ENCODE measurements around the gene DOK4.
A peak's percentile ranks its signal among the peaks of the same experiment; 100 is the strongest.
"Not testable (repeated sequence)": the region's sequence is repeated elsewhere in the genome, so short reads cannot be mapped to it uniquely, and the experiment has no call there.

Gene DOK4

DNA sequence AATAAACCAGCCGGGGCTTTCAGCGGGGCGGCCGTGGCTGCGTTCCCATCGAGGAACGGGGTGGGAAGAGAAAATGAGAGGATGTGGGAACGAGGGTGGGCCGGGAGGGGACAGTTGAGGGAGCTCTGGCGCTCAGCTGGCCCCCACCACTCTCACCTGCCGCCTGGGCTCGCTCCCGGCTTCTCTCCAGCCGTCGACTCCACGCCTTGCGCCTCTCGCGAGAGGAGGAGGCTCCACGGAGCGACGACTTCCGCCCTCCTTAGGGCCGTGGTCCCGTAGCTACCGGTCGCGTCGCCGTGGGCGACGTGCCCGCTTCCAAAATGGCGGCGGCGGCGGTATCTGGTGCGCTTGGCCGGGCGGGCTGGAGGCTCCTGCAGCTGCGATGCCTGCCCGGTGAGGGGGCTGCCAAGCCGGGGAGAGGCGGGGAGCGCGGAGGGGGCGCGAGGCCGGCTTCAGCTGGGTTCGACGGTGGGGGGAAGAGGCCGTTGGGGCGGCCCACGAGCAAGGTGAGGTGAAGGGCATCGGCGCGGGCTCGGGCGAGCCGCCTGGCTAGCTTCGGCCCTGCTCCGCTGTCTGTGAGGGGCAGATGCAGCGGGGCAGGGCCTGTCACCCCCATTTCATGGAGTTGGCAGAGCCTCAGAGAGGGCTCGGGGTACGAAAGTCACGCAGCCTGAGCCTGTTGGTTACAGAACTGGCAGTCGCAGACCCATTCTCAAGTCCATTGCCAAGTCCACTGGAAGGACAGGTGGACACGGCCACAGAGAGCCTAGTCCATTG, 38.9 kb downstream of the DOK4 start, which contains the start of the genes CIAPIN1 and COQ9:
Gene CIAPIN1 (minus strand): TSS at position 200 of the 777 bp plus-strand sequence. CDS start 6,457 bp downstream, outside the sequence.
Gene COQ9 (plus strand): TSS at position 294 of the 777 bp plus-strand sequence. CDS start 27 bp downstream, at position 321.
- peak; percentile 87 to 90 for DNase-seq (ENCODE audit: low read depth in 2 of 2)

DNA sequence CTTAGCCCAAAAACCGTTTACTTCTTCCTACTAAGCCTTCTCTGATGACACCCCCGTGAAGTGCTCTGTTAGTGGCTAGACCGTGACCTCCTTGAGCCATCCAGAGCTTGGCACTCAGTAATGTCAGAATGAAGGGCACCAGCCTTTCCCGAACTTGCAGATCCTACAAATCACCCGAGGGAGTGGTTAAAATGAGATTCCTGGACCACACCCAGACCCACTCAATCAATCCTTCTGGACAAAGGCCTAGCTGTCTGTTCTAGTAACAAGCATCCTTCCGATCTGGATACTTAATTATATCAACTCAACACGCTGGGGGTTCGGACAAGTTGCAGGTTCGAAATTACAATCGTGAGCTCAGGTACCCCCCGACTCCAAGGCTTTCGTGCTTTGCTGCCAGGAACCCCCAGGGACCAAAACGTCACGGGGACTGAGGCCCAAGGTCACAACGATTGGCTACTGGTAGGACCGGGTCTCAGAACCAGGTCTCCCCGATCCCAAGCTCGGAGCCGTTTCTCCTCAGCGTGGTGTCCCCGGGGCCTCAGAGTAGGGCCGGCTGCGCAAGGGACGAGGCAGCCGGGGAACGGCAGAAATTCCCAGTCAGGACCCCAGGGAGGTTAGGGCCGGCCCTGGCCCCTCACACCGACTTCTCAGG, 39.6 kb downstream of the DOK4 start:
- DNase-seq (ENCODE audit: low read depth in 2 of 2) = no peak

DNA sequence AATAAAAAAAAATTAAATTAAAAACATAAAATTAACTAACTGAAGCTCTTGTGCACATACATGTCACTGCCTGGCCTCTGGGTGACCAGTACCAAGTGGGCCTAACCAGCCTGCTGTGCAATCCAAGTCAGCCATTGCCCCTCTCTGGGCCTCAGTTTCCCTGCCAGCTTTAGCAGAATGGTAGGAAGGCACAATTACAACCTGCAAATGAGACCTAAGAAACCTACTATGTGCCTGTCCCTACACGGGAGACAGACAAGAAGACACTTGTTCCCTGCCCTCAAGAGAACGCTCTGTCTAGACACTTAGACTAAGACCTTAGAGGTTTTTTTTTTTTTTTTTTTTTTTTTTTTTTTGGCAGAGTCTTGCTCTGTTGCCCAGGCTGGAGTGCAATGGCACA, 40.8 kb downstream of the DOK4 start:
- no peak for DNase-seq (ENCODE audit: low read depth in 2 of 2)

DNA sequence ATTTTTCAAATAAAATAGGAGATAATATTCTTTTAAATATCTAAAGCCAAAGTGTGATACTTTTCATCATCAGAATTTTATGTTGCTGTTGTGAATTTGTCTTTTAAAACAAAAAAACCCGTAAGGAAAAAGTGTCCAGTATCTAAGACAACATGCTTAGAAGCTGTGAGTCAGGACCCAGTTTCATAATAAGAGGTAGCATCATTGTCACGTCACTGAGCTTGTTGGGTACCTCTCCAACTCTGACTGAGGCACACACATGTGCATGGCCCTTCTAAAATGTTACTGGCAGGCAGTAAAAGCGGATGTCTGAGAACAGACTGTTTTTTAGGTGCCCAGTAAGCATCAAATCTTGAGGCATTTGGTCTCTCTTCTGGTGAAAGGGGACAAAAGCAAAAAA, 41.6 kb downstream of the DOK4 start:
- no peak for DNase-seq (ENCODE audit: low read depth in 2 of 2)

DNA sequence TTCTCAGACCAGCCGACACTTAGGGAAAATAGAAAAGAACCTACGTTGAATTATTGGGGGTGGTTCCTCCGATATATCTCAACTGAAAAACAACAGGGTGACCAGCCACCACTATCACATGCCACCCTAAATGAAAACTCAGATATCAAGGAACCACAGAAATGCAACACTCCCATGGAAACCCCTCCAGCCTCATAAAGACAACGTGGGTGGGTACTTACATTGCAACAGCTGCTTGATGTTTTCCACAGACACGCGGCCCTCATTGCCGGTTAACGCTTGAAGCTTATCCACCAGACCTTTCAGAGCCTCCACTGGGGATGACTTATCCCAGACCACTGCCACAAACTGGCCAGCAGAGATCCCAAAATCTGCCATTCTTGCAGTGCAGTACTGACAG, 45.7 kb downstream of the DOK4 start:
- not testable (repeated sequence) for DNase-seq (ENCODE audit: low read depth in 2 of 2)

DNA sequence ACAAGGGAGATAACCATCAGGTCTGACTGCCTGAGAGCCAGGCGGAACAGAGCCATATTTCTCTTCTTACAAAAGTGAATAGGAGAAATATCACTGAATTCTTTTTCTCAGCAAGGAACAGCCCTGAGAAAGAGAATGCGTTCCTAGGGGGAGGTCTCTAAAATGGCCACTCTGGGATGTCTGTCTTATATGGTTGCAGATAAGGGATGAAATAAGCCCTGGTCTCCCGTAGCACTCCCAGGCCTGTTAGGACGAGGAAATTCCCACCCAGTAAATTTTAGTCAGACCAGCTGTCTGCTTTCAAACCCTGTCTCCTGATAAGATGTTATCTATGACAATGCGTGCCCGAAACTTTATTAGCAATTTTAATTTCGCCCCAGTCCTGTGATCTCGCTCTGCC, 46.3 kb downstream of the DOK4 start:
- DNase-seq (ENCODE audit: low read depth in 2 of 2) = not testable (repeated sequence)

DNA sequence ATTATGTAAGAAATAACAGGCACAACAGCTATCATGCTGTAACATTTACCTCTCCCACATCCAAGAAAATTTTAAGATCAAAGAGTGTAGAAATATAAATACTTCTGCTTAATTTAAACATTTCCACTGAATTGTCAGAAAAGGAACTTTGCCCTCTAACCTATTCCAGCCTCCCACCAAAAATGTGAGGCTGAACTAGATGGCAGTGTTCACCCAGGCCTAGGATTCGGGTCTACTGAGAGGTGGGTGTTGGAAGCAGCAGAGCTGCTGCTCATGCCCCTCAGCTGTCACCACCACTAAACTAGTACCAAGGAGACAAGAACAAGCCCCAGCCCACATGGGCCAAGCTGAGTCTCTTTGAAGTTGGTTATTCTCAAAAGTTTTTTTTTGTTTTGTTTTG, 50.5 kb downstream of the DOK4 start:
- DNase-seq (ENCODE audit: low read depth in 2 of 2) = no peak

DNA sequence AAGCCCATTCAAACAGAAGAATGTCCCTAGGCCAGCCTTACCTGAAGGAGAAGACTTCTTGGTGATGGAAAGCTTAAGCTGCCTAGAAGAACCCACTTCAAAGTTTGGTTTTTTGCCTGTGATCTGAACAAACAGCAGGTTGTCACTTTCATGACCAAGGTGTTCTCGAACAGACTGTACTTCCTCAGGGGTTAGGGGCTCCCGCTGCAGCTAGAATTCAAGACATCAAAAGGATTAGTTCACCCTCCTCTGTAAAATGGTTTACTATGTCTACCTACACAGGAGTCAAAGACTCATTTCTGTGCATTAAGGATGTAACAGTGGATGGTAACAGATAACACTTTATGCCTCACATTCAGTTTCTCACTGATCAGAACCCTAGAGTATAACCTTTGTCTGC, 52.3 kb downstream of the DOK4 start:
- no peak for DNase-seq (ENCODE audit: low read depth in 2 of 2)

DNA sequence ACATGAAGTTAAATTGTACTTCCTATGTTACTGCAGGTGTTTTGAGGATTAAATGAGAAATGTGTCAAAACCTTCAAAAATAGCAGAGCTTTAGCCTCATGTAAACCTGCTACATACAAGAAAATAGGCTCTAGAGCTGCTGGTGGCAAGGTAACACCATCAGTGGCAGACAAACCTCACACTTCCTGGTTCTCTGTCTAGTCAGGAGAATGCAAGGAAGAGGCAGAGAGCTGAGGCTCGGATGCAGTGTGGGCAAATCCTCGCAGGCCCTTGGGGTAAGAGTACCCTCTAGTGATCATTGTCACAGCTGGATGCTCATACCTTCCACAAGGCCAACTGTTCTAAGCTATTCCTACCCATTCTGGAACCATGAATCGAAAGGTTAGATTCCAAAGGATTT, 53.3 kb downstream of the DOK4 start:
- no peak for DNase-seq (ENCODE audit: low read depth in 2 of 2)

DNA sequence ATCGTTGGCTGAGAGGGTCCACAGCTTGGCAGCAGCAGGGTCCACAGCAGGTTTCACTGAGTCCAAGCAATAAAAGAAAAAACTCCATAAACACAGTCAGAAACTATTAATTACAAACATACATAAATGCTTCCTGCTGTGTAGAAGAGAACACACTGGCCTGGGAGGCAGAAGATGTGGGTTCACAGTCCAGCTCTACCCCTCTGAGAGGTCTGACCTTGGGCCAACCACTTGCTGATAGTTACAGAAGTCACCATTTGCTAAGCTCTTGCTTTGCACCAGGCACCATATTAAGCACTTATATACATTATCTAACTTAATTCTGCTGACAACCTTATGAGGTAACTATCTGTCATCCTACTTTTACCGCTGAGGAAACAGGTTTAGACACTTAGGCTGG, 53.8 kb downstream of the DOK4 start:
- DNase-seq (ENCODE audit: low read depth in 2 of 2) = no peak

DNA sequence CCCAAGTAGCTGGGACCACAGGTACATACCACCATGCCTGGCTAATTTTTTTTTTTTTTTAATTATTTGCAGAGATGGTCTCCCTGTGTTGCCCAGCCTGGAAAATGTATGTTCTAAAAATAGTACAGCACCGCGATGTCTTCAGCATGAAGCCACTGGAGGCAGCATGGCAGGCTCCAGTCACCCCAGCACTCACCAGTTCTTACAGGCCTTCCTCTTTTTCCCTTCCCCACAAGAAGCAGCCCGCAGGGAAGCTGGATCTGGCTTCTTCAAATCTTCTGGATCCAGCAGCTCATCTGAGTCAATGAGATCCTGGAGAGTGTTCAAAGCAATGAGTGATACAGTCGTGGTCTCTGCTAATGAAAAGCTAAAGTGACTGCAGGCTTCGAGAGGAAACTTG, 55.3 kb downstream of the DOK4 start:
- DNase-seq (ENCODE audit: low read depth in 2 of 2) = no peak

DNA sequence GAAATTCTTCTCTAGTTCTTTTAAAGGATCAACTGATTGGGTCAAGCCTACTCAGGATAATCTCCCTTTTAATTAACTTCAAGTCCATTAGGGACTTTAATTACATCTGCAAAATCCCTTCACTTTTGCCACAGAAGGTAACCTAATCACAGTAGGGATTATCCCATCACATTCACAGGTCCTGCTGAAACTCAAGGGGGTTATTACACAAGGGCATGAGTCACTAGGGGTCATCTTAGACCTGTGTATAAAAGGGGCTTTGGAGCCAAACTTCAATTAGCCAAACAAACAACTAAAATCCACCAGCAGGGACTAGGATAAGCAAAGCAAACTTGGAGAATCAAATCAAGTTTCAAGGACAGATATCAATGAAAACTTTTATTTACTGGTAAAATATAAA, 58.5 kb downstream of the DOK4 start:
- DNase-seq (ENCODE audit: low read depth in 2 of 2) = no peak

DNA sequence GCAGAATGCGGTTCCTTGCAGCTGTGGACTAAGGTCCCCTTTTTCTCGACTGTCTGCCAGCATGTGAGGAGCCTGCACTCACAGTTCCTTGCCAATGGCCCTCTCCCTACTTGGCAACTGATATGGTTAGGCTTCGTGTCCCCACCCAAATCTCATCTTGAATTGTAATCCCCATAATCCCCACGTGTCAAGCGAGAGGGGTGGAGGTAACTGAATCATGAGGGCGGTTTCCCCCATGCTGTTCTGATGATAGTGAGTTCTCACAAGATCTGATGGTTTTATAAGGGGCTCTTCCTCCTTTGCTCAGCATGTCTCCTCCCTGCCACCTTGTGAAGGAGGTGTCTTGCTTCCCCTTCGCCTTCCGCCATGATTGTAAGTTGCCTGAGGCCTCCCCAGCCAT, 59.0 kb downstream of the DOK4 start:
- no peak for DNase-seq (ENCODE audit: low read depth in 2 of 2)

DNA sequence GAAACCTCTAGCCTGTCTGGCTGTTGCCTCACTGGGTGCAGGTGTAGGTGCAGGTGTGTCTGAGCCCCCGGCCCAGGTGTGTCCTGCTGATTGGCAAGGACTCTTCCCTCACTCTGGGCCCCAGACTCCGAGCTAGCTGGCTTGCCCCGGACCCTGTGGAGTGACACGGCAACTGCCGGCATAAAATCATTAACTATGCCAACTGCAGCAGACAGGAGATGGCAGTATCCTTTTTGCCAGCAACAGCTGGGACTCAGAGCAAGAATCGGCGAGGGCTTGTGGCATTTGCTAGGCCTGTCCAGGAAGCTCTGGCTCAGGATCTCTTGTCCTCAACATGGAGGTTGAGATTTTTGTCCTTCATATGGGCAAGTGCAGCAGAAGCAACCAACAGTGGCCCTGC, 59.9 kb downstream of the DOK4 start:
- no peak for DNase-seq (ENCODE audit: low read depth in 2 of 2)

DNA sequence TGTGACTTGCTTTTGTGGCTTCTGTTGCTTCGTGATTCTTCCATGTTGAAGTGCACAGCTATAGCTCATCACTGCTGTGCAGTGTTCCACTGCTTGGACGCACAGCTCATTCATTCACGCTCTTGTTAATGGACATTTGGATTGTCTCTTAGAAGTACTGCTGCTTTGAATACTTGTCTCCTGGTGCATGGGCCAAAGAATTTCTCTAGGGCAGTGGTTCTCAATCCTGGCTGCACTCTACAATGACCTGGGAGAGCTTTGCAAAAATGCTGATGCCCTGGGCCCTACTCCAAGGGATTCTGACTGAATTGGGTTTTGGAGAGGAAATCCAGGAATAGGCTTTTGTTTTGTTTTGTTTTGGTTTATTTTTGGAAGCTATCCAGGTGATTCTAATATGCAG, 61.7 kb downstream of the DOK4 start:
- DNase-seq (ENCODE audit: low read depth in 2 of 2) = no peak

DNA sequence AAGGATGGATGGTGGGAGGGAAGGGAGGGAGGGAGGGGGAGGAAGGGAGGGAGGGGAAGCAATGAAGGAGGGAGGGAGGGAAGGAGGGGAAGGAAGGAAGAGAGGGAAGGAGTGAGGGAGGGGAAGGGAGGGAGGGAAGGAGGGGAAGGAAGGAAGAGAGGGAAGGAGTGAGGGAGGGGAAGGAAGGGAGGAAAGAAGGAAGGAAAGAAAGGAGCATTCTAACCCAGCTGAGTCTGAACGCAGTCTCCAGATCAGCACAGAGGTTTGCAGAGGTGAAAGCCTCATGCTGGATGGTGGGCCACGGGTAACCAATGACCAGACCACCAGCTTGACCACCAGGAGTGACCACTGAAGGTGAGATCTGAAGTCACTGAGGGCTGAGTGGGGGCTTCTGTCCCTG, 63.1 kb downstream of the DOK4 start:
- no peak for DNase-seq (ENCODE audit: low read depth in 2 of 2)

DNA sequence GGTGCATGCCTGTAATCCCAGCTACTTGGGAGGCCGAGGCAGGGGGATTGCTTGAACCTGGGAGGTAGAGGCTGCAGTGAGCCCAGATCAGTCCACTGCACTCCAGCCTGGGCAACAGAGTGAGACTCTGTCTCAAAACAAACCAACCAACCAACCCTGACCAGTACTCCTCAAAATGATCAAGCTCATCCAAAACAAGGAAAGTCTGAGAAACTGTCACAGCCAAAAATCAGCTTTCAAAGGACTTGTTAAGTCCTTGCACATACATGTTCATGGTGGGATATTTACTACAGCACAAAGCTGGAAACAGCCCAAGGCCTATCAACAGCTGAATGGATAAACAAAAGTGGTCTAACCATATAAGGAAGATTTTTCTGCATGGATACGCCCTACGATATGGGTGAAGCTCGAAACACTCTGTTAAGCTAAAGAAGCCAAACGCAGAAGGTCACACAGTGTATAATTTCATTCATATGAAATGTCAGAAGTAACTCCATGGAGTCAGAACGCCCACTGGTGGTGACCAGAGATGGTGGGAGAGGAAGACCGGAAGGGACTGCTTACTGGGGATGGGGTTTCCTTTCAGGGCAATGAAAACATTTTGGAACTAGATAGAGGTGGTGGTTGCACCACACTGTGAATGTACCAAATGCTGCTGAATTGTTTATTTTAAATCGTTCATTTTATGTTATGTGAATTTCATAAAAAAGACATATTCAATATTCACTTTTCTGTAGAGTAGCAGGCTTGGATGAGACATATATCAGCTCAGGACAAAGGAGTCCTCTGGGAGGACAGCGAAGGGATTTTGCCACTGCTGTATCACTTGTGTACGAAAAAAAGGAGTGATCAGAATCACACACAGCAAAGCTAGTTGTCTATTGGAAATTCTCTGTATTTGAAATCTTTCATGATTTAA, 64.0 kb downstream of the DOK4 start:
- DNase-seq (ENCODE audit: low read depth in 2 of 2) = no peak

Data from stimulated activated CD4-positive, alpha-beta T cell treated with anti-CD3 and anti-CD28 coated beads, Interleukin-1b, Interleukin-23, amount 100 ng/mL, for 4 hours (primary cell).